H1 (cell line): ENCODE measurements around the gene RRP1.

Source experiments
- BRCA1 ChIP-seq: IDR thresholded peaks from 2 replicates; pipeline ENCODE4 v1.6.1; 2012; ENCODE audit warnings: low read depth, low read length, improper control_type of control experiment
- CREB1 ChIP-seq: IDR thresholded peaks from 2 replicates; pipeline ENCODE4 v1.6.1; 2012; ENCODE audit warnings: inconsistent platforms
- CTCF ChIP-seq, 3 experiments: IDR thresholded peaks; 1 replicate in 2 of 3; 2 replicates in 1 of 3; pipeline versions ENCODE4 v1.5.1 to v1.6.1; 2011; ENCODE audit warnings: low read length in 3 of 3, mild to moderate bottlenecking in 3 of 3, inconsistent platforms in 2 of 3, low read depth in 1 of 3, moderate library complexity in 1 of 3; ENCODE audit not compliant: insufficient read depth in 1 of 3; ENCODE audit errors: control extremely low read depth in 1 of 3
- EGR1 ChIP-seq: IDR thresholded peaks from 2 replicates; pipeline ENCODE4 v1.6.1; 2011; ENCODE audit warnings: low read depth, low read length, borderline replicate concordance
- EP300 ChIP-seq, 2 experiments: IDR thresholded peaks; 1 replicate in 1 of 2; 2 replicates in 1 of 2; pipeline ENCODE4 v1.6.1; 2011 to 2012; ENCODE audit warnings: low read depth in 2 of 2, low read length in 2 of 2, mild to moderate bottlenecking in 2 of 2, borderline replicate concordance in 1 of 2, inconsistent platforms in 1 of 2, moderate library complexity in 1 of 2
- FOSL1 ChIP-seq: IDR thresholded peaks from 2 replicates; pipeline ENCODE4 v1.6.1; 2011; ENCODE audit warnings: mild to moderate bottlenecking, low read depth, low read length, moderate library complexity; ENCODE audit not compliant: insufficient read depth
- KDM4A ChIP-seq: IDR thresholded peaks from one replicate; pipeline ENCODE4 v1.7.1; 2012; ENCODE audit warnings: low read depth, mild to moderate bottlenecking, moderate library complexity, low read length, inconsistent platforms; ENCODE audit not compliant: severe bottlenecking
- POLR2A ChIP-seq, 2 experiments: IDR thresholded peaks; 1 replicate in 1 of 2; 2 replicates in 1 of 2; pipeline ENCODE4 v1.6.1; 2011; ENCODE audit warnings: low read depth in 2 of 2, low read length in 2 of 2, mild to moderate bottlenecking in 2 of 2; ENCODE audit errors: control extremely low read depth in 1 of 2
- TAF1 ChIP-seq: IDR thresholded peaks from 2 replicates; pipeline ENCODE4 v1.6.1; 2011; ENCODE audit warnings: mild to moderate bottlenecking, low read depth, low read length
- TF ChIP-seq, protein P1 (sequence below): IDR thresholded peaks from 2 replicates; pipeline ENCODE4 v1.6.1; 2012; ENCODE audit warnings: low read length, inconsistent platforms

DNA sequence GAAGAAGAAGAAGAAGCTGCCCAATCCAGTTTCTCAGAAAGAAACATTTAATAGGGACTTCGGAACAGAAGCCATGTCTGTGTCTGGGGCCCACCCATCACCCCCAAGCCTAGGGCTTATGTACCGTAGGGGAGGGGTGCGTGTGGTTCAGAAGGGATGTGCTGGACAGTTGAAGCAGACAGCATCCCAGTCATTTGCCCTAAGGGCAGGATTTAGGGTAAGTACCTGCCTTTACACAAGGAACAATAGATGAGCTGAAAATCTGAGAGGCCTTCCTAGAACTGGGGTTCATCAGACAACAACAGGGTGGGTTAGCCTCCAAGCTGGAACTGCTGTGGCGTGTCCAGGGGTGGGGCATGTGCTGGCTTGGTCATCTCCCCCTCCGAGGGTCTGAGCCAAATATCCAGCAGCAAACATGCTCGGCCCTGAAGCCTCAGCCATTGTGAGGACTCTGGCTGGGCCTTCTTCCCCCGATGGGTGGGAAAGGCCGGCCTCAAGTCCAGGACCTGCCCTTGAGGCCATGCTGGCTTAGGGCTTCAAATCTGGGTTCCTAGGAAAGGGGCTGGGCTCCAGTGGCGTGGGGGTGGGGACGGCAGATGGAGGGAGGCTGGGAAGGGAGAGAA lies 25.4 kb upstream of the RRP1 start:
- TF ChIP-seq CTCF (IDR thresholded peaks at IDR 0.05; ENCODE audit: control extremely low read depth in 1 of 3, insufficient read depth in 1 of 3, low read depth in 1 of 3, low read length in 3 of 3) (no peak), FOSL1 (no peak), CREB1 (no peak), BRCA1 (no peak), EP300 (IDR thresholded peaks at IDR 0.05; ENCODE audit: borderline replicate concordance in 1 of 2, low read depth in 2 of 2, low read length in 2 of 2) (no peak), KDM4A (no peak), TAF1 (no peak), EGR1 (no peak), POLR2A (IDR thresholded peaks at IDR 0.05; ENCODE audit: control extremely low read depth in 1 of 2, low read depth in 2 of 2, low read length in 2 of 2) (no peak)
- TF ChIP-seq, protein P1, sequence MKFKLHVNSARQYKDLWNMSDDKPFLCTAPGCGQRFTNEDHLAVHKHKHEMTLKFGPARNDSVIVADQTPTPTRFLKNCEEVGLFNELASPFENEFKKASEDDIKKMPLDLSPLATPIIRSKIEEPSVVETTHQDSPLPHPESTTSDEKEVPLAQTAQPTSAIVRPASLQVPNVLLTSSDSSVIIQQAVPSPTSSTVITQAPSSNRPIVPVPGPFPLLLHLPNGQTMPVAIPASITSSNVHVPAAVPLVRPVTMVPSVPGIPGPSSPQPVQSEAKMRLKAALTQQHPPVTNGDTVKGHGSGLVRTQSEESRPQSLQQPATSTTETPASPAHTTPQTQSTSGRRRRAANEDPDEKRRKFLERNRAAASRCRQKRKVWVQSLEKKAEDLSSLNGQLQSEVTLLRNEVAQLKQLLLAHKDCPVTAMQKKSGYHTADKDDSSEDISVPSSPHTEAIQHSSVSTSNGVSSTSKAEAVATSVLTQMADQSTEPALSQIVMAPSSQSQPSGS, result no peak
